ENCODE results near the gene CKS2. TPM values are rescaled to one million over a fixed set of nuclear protein-coding genes. Genes with fewer than 3 reads are reported as not detected.

The CKS2 gene
- total RNA-seq, 4 donors from 2014 or later: 3.5 to 7.2 (median 6.1) TPM

- Histone ChIP-seq H3K9me3 (no peaks in the 10 kb centered on the region), H3K4me3 (no peak overlapping the region), H3K27ac (no peak overlapping the region), H3K27me3 (no peaks in the 10 kb centered on the region), H3K4me1 (no peaks in the 10 kb centered on the region), H3K36me3 (peaks cover 7 to 100% (median 36%) of the 10 kb centered on the region in 3 donors)
- 88 to 89% methylated on average over 8 of the region's 8 CpGs for WGBS, 2 donors
- no peak for TF ChIP-seq EP300 (IDR thresholded peaks at IDR 0.05)
- no peak for DNase-seq (ENCODE audit: low spot score in 2 of 2)
These were observed 42.1 kb downstream of the CKS2 start for GRCh38 chr9:89352874-89353649.

DNA sequence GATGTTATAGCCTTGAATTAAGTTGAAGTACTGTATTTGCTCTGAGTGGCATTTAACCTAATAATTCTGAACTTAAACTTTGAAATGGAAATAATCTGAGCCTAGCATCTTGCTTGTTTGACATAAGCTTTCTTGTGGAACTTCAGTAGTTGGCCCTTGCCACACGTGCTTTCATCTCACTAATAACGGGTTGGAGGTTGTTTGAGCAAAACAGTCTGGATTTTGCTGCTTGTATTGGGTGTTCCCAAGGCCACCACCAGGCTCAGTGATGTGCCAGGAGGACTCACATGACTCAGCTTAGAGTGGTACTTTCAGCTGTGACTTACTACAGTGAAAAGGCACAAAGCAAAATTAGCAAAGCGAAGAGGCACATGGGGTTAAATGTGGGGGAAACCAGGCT lies 43.0 kb downstream of the CKS2 start:
- no peaks in the 10 kb centered on the region for H3K4me1 ChIP-seq
- H3K36me3 ChIP-seq: peaks cover 4 to 100% (median 29%) of the 10 kb centered on the region in 3 donors
- DNase-seq (ENCODE audit: low spot score in 2 of 2): no peak
- H3K27me3 ChIP-seq: no peaks in the 10 kb centered on the region
- H3K9me3 ChIP-seq: no peaks in the 10 kb centered on the region
- 78 to 90% methylated on average over 3 of the region's 3 CpGs for WGBS, 2 donors
- H3K27ac ChIP-seq: no peak overlapping the region
- H3K4me3 ChIP-seq: no peak overlapping the region
- TF ChIP-seq CTCF (IDR thresholded peaks at IDR 0.05): no peak
- no peak for TF ChIP-seq EP300 (IDR thresholded peaks at IDR 0.05)
- no peak for TF ChIP-seq POLR2A (IDR thresholded peaks at IDR 0.05)

DNA sequence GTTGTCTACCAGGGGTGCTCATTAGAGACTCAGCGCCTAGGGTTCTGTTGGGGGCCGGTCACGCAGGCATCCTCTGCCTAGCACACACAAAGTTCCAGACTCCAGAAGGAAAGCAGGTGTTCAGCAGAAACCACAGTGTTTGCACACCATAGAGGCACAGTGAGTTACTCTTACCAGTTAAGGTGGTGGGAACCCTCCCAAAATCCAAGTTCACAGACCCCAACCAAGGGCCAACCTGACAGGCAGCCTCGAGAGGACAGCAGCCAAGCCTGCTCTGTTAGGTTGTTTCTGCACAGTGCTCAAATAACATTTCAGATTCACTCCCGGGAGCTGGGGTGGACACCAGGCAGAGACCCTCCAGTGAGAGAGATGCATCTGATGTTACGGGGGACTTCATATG lies 43.5 kb downstream of the CKS2 start:
- no peaks in the 10 kb centered on the region for H3K4me1 ChIP-seq
- H3K36me3 ChIP-seq: peaks cover 4 to 98% (median 28%) of the 10 kb centered on the region in 3 donors
- no peaks in the 10 kb centered on the region for H3K9me3 ChIP-seq
- DNase-seq (ENCODE audit: low spot score in 2 of 2): no peak
- TF ChIP-seq EP300 (IDR thresholded peaks at IDR 0.05): no peak
- no peak for TF ChIP-seq POLR2A (IDR thresholded peaks at IDR 0.05)
- TF ChIP-seq CTCF (IDR thresholded peaks at IDR 0.05): no peak
- H3K27me3 ChIP-seq: no peaks in the 10 kb centered on the region
- no peak overlapping the region for H3K27ac ChIP-seq
- 90 to 96% methylated on average over 6 of the region's 6 CpGs for WGBS, 2 donors
- H3K4me3 ChIP-seq: no peak overlapping the region

DNA sequence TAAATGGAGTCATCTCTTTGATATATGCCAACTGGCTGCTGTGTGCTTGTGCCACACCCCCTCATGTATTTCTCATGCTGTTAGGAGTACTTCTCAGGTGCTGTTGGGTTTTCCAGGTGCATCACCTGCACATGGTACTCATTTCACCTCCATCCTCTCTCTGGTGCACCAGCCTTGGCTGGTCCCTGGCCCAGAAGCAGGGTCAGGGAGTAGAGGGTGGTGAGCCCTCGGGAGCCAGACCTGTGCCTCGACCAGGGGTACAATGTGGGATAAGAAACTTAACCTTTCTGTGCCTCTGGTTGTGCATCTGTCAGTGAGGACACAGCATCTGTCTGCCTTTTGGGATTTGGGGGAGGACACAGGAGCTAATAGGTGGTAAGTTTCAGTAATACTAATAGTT lies 45.8 kb downstream of the CKS2 start:
- peaks cover 4 to 98% (median 16%) of the 10 kb centered on the region in 3 donors for H3K36me3 ChIP-seq
- H3K4me1 ChIP-seq: no peaks in the 10 kb centered on the region
- no peak for DNase-seq (ENCODE audit: low spot score in 2 of 2)
- H3K27me3 ChIP-seq: no peaks in the 10 kb centered on the region
- no peak overlapping the region for H3K27ac ChIP-seq
- 89 to 96% methylated on average over 2 of the region's 2 CpGs for WGBS, 2 donors
- TF ChIP-seq POLR2A (IDR thresholded peaks at IDR 0.05) (no peak), EP300 (IDR thresholded peaks at IDR 0.05) (no peak), CTCF (IDR thresholded peaks at IDR 0.05) (no peak)
- H3K4me3 ChIP-seq: no peak overlapping the region
- no peaks in the 10 kb centered on the region for H3K9me3 ChIP-seq

DNA sequence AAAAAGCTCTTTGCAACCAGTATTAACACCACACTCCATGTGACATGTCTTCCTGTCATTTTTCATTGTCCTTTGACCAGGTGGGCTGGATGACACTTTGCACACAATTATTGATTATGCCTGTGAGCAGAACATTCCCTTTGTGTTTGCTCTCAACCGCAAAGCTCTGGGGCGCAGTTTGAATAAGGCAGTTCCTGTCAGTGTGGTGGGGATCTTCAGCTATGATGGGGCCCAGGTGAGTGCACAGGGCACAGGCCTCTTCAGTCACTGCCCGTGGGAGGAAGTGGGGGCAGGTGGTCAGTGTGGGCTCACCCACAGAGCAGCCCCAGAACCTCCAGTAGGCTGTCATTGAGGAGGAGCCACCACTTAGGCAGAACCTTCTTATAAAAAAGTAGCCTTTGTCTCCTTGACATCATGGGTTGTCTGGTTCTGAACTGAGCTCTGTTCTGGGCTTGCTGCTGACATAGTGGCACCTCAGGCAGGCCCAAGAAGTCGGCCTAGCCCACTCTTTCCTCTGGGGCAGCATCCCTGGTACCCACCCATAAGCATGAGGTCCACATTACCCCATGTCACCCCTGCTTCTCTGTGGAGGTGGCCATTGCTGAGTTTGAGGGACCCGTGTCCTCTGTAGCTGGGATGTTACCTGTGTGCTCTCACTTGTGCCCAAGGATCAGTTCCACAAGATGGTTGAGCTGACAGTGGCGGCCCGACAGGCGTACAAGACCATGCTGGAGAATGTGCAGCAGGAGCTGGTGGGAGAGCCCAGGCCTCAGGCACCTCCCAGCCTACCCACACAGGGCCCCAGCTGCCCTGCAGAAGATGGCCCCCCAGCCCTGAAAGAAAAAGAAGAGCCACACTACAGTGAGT lies 46.6 kb downstream of the CKS2 start:
- H3K36me3 ChIP-seq: peaks cover 4 to 98% (median 15%) of the 10 kb centered on the region in 3 donors
- no peak overlapping the region for H3K27ac ChIP-seq
- 93 to 95% methylated on average over 8 of the region's 8 CpGs for WGBS, 2 donors
- H3K4me3 ChIP-seq: no peak overlapping the region
- TF ChIP-seq EP300 (IDR thresholded peaks at IDR 0.05): no peak
- TF ChIP-seq POLR2A (IDR thresholded peaks at IDR 0.05): no peak
- TF ChIP-seq CTCF (IDR thresholded peaks at IDR 0.05): no peak
- no peaks in the 10 kb centered on the region for H3K27me3 ChIP-seq
- no peak for DNase-seq (ENCODE audit: low spot score in 2 of 2)
- no peaks in the 10 kb centered on the region for H3K9me3 ChIP-seq
- H3K4me1 ChIP-seq: no peaks in the 10 kb centered on the region
